ENCODE data around the gene ENTPD6.

The ENTPD6 gene

DNA sequence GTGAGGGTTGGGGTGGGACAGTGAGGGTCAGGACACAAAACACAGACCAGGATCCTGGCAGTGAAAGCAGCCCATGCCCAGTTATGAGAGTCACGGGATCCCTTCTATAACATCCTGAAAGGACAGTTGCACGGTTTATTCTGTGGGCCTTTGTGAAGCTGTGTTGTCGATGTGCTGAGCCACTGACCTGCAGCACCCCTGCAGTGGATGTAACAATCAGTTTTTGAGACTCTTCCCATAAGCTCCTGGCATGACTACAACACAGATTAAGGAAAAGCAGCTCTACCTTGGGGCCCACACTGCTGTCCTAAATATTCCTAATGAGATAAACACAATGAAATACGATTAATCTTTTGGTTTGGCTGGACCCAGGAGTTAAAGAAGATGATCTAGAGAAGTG lies 56.0 kb downstream of the ENTPD6 start:
- no peak for ATAC-seq
- no peak for TF ChIP-seq ESRRG (CRISPR knock-in tag; IDR thresholded peaks at IDR 0.05)
- no peak for TF ChIP-seq ARNTL (CRISPR knock-in tag; IDR thresholded peaks at IDR 0.05; ENCODE audit: borderline replicate concordance, low read depth)
- TF ChIP-seq TCF4 (CRISPR knock-in tag; IDR thresholded peaks at IDR 0.05; ENCODE audit: borderline replicate concordance): no peak

- TF ChIP-seq ZFP30 (CRISPR knock-in tag; IDR thresholded peaks at IDR 0.05): no peak
- TF ChIP-seq ISL1 (CRISPR knock-in tag; IDR thresholded peaks at IDR 0.05): no peak
- TF ChIP-seq CSRNP3 (CRISPR knock-in tag; IDR thresholded peaks at IDR 0.05): no peak
- no peak for TF ChIP-seq TSHZ2 (CRISPR knock-in tag; IDR thresholded peaks at IDR 0.05)
- no peak for TF ChIP-seq ESRRG (CRISPR knock-in tag; IDR thresholded peaks at IDR 0.05)
- TF ChIP-seq POU6F1 (CRISPR knock-in tag; IDR thresholded peaks at IDR 0.05; ENCODE audit: borderline replicate concordance, low read depth): no peak
- TF ChIP-seq OSR1 (CRISPR knock-in tag; IDR thresholded peaks at IDR 0.05): no peak
- TF ChIP-seq, protein P1, sequence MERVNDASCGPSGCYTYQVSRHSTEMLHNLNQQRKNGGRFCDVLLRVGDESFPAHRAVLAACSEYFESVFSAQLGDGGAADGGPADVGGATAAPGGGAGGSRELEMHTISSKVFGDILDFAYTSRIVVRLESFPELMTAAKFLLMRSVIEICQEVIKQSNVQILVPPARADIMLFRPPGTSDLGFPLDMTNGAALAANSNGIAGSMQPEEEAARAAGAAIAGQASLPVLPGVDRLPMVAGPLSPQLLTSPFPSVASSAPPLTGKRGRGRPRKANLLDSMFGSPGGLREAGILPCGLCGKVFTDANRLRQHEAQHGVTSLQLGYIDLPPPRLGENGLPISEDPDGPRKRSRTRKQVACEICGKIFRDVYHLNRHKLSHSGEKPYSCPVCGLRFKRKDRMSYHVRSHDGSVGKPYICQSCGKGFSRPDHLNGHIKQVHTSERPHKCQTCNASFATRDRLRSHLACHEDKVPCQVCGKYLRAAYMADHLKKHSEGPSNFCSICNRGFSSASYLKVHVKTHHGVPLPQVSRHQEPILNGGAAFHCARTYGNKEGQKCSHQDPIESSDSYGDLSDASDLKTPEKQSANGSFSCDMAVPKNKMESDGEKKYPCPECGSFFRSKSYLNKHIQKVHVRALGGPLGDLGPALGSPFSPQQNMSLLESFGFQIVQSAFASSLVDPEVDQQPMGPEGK (CRISPR knock-in tag; IDR thresholded peaks at IDR 0.05; ENCODE audit: borderline replicate concordance): no peak
- TF ChIP-seq, protein P2, sequence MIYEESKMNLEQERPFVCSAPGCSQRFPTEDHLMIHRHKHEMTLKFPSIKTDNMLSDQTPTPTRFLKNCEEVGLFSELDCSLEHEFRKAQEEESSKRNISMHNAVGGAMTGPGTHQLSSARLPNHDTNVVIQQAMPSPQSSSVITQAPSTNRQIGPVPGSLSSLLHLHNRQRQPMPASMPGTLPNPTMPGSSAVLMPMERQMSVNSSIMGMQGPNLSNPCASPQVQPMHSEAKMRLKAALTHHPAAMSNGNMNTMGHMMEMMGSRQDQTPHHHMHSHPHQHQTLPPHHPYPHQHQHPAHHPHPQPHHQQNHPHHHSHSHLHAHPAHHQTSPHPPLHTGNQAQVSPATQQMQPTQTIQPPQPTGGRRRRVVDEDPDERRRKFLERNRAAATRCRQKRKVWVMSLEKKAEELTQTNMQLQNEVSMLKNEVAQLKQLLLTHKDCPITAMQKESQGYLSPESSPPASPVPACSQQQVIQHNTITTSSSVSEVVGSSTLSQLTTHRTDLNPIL (CRISPR knock-in tag; IDR thresholded peaks at IDR 0.05; ENCODE audit: low read depth): no peak
- TF ChIP-seq GLIS3 (CRISPR knock-in tag; IDR thresholded peaks at IDR 0.05): no peak
- TF ChIP-seq ZFP3 (CRISPR knock-in tag; IDR thresholded peaks at IDR 0.05): no peak
- no peak for TF ChIP-seq ZNF565 (CRISPR knock-in tag; conservative IDR thresholded peaks at IDR 0.05; ENCODE audit: low read depth)
- no peak for TF ChIP-seq SNAI2 (CRISPR knock-in tag; IDR thresholded peaks at IDR 0.05)
- no peak for TF ChIP-seq ARNTL (CRISPR knock-in tag; IDR thresholded peaks at IDR 0.05; ENCODE audit: borderline replicate concordance, low read depth)
- TF ChIP-seq ZC3H10 (CRISPR knock-in tag; IDR thresholded peaks at IDR 0.05): no peak
- TF ChIP-seq ZNF70 (CRISPR knock-in tag; IDR thresholded peaks at IDR 0.05): no peak
- no peak for ATAC-seq
Observed at GRCh38 chr20:25252230-25252651, 56.7 kb downstream of the ENTPD6 start.

DNA sequence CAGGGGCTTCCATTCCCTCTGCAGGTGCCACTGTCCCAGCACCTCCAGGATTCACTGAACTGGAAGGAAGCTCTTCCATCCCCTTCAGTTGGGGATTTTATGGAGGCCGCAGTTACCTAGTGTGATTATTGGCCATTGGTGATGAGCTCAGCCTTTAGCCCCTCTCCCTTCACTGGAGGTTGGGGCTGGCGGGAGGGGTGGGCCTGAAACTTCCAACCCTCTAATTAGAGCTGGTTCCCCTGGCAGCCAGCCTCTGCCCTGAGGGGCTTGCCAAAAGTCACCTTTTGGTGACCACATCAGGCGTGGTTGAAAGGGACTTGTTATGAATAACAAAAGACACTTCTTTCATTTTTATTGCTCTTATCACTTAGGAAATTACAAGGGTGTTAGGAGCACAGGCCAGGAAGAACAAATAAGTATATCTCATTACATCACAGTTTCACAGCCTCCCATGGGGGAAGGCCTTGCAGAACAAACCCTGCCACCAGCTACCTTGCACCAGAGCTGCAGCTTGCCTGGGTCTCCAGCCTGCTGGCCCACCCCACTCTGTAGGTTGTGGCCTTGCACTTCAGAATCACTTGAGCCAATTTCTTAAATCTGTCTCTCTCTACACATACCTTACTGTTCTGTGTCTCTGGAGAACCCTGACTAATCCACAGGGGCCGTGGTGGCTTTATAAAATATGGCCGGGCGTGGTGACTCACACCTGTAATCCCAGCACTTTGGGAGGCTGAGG lies 57.3 kb downstream of the ENTPD6 start:
- TF ChIP-seq SNAI2 (CRISPR knock-in tag; IDR thresholded peaks at IDR 0.05) (no peak), GLIS3 (CRISPR knock-in tag; IDR thresholded peaks at IDR 0.05) (no peak), ZC3H10 (CRISPR knock-in tag; IDR thresholded peaks at IDR 0.05) (no peak), CSDC2 (CRISPR knock-in tag; IDR thresholded peaks at IDR 0.05) (no peak), TSHZ2 (CRISPR knock-in tag; IDR thresholded peaks at IDR 0.05) (no peak), RARB (CRISPR knock-in tag; IDR thresholded peaks at IDR 0.05) (no peak), ARNTL (CRISPR knock-in tag; IDR thresholded peaks at IDR 0.05; ENCODE audit: borderline replicate concordance, low read depth) (no peak), ZNF8 (CRISPR knock-in tag; IDR thresholded peaks at IDR 0.05) (no peak)
- ATAC-seq: no peak
